Small intestine (tissue), 7 donors: ENCODE data around the gene RANBP10. TPM values are rescaled to one million over a fixed set of nuclear protein-coding genes. Genes with fewer than 3 reads are reported as not detected.
A peak's percentile ranks its signal among the peaks of the same experiment; 100 is the strongest.
"Not testable (repeated sequence)": the region's sequence is repeated elsewhere in the genome, so short reads cannot be mapped to it uniquely, and the experiment has no call there.

ENCODE experiments used
- DNase-seq, 2 donors: peaks; one replicate each; pipeline versions ENCODE4 v3.0.0 to v3.0.0-alpha.2; 2013
- FAIRE-seq: peaks from 2 replicates; lab custom pipeline; 2012; peaks lifted over from hg19 to GRCh38; lab: Jason Lieb, UNC
- H3K27ac ChIP-seq, 3 donors: one replicate each; pipeline ENCODE4 v1.5.1; 2013; ENCODE audit warnings: low read length in 2 of 3, mild to moderate bottlenecking in 2 of 3, control low read depth in 1 of 3, inconsistent platforms in 1 of 3, low read depth in 1 of 3, moderate library complexity in 1 of 3
- H3K27me3 ChIP-seq, 3 donors: one replicate each; pipeline ENCODE4 v1.6.1; 2013; ENCODE audit warnings: low read length in 3 of 3, inconsistent platforms in 1 of 3; ENCODE audit not compliant: control insufficient read depth in 3 of 3, insufficient read depth in 3 of 3
- H3K36me3 ChIP-seq, 3 donors: one replicate each; pipeline ENCODE4 v1.6.1; 2013; ENCODE audit warnings: low read length in 3 of 3, inconsistent platforms in 1 of 3, low read depth in 1 of 3, mild to moderate bottlenecking in 1 of 3, moderate library complexity in 1 of 3; ENCODE audit not compliant: control insufficient read depth in 3 of 3, insufficient read depth in 2 of 3
- H3K4me1 ChIP-seq, 3 donors: one replicate each; pipeline ENCODE4 v1.6.1; 2013; ENCODE audit warnings: low read length in 2 of 3, inconsistent platforms in 1 of 3, low read depth in 1 of 3, mild to moderate bottlenecking in 1 of 3, moderate library complexity in 1 of 3; ENCODE audit not compliant: control insufficient read depth in 3 of 3, insufficient read depth in 2 of 3
- H3K4me3 ChIP-seq, 3 donors: one replicate each; pipeline ENCODE4 v1.5.1; 2013; ENCODE audit warnings: low read length in 3 of 3, control low read depth in 1 of 3, inconsistent platforms in 1 of 3, low read depth in 1 of 3, mild to moderate bottlenecking in 1 of 3, moderate library complexity in 1 of 3
- H3K9me3 ChIP-seq, 2 donors: one replicate each; pipeline ENCODE4 v1.6.1; 2013; ENCODE audit warnings: low read depth in 1 of 2, low read length in 1 of 2; ENCODE audit not compliant: control insufficient read depth in 2 of 2, insufficient read depth in 1 of 2
- WGBS, 3 donors: extraction: QIAGEN DNeasy Blood & Tissue Kit; methylation state at CpG; one replicate each; pipeline ENCODE4 v1.1.7; 2013; 5-methylcytosine and 5-hydroxymethylcytosine counted together
- polyA plus RNA-seq, 4 donors: library from polyadenylated mRNA; stranded (reverse) in 3 of 4; unstranded in 1 of 4; fragments of 200-250 nt in 3 of 4; fragments of 120-200 nt in 1 of 4; gene quantifications; one replicate each; pipeline versions ENCODE4 v1.2.1 to v1.2.3, GENCODE V29; 2013
- donor health status: healthy with polysubstance abuse.
- donor health status: control.
- donor health status: control.
- donor health status: Bipolar disorder and iron deficiency.
- donor health status: healthy.

RANBP10 gene
- polyA plus RNA-seq, 4 donors, result 5.9 to 21.8 (median 10.1) TPM

DNA sequence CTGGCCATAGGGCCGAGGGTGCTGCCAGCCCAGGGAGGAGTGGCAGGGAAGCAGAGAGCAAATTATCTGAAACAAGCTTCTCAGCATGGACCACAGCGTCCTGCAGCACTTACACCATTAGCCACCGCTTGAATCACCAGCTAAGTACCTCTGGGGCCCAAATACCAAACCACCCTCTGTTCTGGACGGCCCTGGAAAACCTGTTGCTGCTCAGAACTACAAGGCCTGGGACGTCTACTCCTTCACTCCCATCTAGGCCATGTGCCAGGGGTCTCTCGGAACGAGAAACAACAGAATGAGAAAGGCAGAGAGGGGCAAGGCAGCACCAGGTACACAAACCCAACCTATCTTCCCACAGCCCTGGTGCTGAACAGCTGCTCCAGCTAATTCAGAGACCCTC, 47.4 kb downstream of the RANBP10 start:
- Histone ChIP-seq H3K27ac (no peak overlapping the region), H3K4me3 (no peak overlapping the region), H3K27me3 (no peaks in the 10 kb centered on the region), H3K36me3 (peaks cover 0 to 76% (median 6%) of the 10 kb centered on the region in 3 donors), H3K9me3 (no peaks in the 10 kb centered on the region), H3K4me1 (no peaks in the 10 kb centered on the region)
- DNase-seq, result no peak
- no peak for FAIRE-seq
- 91 to 92% (median 92%) methylated on average over 7 of the region's 7 CpGs for WGBS, 3 donors

DNA sequence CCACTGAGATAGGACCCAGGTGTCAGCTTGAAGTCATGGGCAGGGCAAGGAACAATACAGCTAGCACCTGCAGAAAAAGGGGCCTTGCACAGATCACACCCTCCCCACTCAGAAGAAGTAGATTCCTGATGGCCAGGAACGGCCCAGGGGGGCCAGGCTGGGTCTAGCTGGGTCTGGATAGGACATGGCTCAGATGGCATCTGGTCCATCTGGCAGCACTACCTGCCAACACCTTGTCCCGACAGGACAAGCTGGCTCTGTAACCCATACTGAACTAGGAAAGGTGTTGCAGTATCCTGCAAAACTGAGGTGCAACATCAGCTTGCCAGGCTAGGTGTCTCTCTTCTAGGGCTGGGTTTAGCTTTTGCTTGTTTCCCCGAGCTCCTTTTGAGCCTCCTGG, 48.4 kb downstream of the RANBP10 start:
- H3K9me3 ChIP-seq, result no peaks in the 10 kb centered on the region
- no peak overlapping the region for H3K4me3 ChIP-seq
- FAIRE-seq (no peak), DNase-seq (no peak)
- no peak overlapping the region for H3K27ac ChIP-seq
- 91 to 95% (median 94%) methylated on average over 3 of the region's 3 CpGs for WGBS, 3 donors
- H3K36me3 ChIP-seq, result peaks cover 0 to 76% (median 6%) of the 10 kb centered on the region in 3 donors
- H3K27me3 ChIP-seq, result no peaks in the 10 kb centered on the region
- no peaks in the 10 kb centered on the region for H3K4me1 ChIP-seq

DNA sequence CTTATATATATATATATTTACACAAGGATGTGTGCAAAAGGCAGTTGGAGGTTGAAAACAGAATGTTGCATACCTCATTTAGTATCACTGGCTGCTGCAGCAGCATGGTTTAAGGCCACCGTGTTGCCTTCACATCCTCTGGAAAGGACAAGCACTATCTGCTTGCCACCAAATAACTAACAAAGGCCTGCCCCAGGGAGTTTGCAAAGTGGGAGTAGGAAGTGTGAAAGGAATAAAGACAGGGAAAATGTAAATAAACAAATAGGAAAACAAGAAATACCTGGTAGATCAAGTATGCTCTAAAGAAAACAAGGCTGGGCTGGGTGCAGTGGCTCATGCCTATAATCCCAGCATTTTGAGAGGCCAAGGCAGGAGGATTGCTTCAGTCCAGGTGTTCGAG, 53.7 kb downstream of the RANBP10 start:
- Histone ChIP-seq H3K36me3 (peaks cover 0 to 65% (median 4%) of the 10 kb centered on the region in 3 donors), H3K27ac (no peak overlapping the region), H3K4me3 (no peak overlapping the region), H3K9me3 (no peaks in the 10 kb centered on the region), H3K27me3 (no peaks in the 10 kb centered on the region), H3K4me1 (no peaks in the 10 kb centered on the region)
- DNase-seq (no peak), FAIRE-seq (no peak)
- 84 to 92% (median 89%) methylated on average over 2 of the region's 2 CpGs for WGBS, 3 donors

DNA sequence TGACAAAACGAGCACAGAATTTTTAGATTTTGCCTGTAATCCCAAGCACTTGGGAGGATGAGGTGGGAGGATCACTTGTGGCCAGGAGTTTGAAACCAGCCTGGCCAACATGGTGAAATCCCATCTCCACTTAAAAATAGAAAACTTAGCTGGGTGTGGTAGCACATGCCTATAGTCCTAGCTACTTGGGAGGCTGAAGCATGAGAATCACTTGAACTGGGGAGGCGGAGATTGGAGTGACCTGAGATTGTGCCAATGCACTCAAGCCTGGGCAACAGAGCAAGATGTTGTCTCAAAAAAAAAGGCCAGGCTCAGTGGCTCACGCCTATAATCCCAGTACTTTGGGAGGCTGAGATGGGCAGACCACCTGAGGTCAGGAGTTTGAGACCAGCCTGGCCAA, 55.0 kb downstream of the RANBP10 start:
- H3K4me3 ChIP-seq, DNase-seq, H3K4me1 ChIP-seq, H3K27ac ChIP-seq, FAIRE-seq, H3K9me3 ChIP-seq, H3K27me3 ChIP-seq: not testable (repeated sequence)
- H3K36me3 ChIP-seq, result peaks cover 0 to 55% (median 0%) of the 10 kb centered on the region in 3 donors
- 96 to 97% (median 97%) methylated on average over 3 of the region's 3 CpGs for WGBS, 3 donors

DNA sequence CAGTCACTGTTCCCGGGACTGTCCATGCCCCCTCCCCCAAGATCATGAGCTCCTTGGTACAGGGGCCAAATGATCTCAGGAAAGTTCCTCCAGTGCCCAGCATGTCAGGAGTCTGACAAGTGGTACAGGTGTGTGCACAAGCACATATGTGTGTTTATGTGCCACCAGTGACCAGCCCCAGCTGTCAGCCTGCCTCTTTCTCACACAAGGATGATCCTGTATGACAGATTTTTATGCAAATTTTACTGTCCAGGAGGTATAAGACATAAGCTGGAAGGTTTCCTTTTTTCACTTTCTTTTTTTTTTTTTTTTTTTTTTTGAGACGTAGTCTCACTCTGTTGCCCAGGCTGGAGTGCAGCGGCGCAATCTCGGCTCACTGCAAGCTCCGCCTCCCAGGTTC, 55.9 kb downstream of the RANBP10 start:
- H3K27ac ChIP-seq, result no peak overlapping the region
- H3K4me1 ChIP-seq, result no peaks in the 10 kb centered on the region
- peaks cover 0 to 47% (median 0%) of the 10 kb centered on the region in 3 donors for H3K36me3 ChIP-seq
- no peaks in the 10 kb centered on the region for H3K9me3 ChIP-seq
- WGBS, 3 donors, result 85 to 96% (median 86%) methylated on average over 5 to 6 of the region's 6 CpGs
- FAIRE-seq (no peak), DNase-seq (no peak)
- H3K4me3 ChIP-seq, result no peak overlapping the region
- H3K27me3 ChIP-seq, result no peaks in the 10 kb centered on the region

DNA sequence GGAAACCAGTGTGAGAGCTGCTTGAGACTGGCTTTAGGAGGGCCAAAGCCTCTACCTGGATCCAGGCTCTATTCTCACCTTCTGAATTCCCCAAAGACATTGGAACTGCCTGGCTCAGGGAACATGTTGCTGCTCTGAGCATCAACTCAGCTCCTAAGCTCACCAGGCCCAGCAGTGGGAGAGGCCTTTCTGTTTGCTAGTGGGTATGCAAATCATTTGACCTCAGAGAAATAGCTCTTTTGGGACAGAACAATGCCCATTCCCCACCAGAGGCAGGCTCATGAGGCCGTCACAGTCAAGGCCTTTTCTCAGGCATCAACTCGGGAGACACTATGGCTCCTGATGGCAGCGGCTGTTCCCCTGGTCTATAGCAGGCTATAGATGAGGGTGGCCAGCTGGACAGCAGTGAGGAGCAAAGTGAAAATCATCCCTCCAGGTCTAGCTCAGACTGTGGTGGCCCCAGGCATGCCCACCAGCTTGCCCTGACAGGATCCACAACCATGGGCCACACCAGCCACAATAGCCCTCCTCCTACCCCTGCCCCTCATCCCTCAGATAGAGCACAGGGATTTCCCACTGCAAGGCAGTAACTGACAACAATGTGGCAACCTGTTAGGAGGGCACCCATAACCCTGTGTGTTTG, 56.8 kb downstream of the RANBP10 start:
- peaks cover 0 to 43% (median 0%) of the 10 kb centered on the region in 3 donors for H3K36me3 ChIP-seq
- H3K4me1 ChIP-seq, result no peaks in the 10 kb centered on the region
- no peaks in the 10 kb centered on the region for H3K9me3 ChIP-seq
- no peak overlapping the region for H3K27ac ChIP-seq
- 90 to 96% (median 93%) methylated on average over 3 of the region's 3 CpGs for WGBS, 3 donors
- FAIRE-seq (no peak), DNase-seq (no peak)
- H3K4me3 ChIP-seq, result no peak overlapping the region
- H3K27me3 ChIP-seq, result no peaks in the 10 kb centered on the region

DNA sequence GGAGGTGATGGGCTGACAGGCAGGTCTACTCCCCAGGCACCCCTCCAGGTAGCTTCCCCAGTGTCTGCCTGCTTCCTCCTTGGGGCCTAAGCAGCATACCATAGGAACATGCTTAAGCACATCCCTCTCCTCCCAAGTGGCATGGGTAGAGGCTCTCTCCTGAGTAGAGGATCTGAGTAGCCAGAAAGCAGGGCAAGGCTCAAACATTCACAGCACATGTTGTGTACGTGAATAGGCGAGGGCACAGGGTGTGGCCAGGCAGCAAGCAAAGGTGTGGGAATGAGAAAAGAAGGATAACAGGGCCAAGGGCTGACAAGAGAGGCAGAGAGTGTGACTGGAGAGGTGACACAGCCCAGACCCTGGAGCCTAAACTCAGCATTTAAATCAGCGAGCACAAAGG, 57.5 kb downstream of the RANBP10 start:
- Histone ChIP-seq H3K4me1 (no peaks in the 10 kb centered on the region), H3K36me3 (peaks cover 0 to 44% (median 0%) of the 10 kb centered on the region in 3 donors), H3K9me3 (no peaks in the 10 kb centered on the region), H3K27ac (no peak overlapping the region), H3K27me3 (no peaks in the 10 kb centered on the region), H3K4me3 (no peak overlapping the region)
- FAIRE-seq (no peak), DNase-seq (peak in 1 of 2 donors; percentile 19)
- WGBS, 3 donors, result 49 to 93% (median 84%) methylated on average over 3 of the region's 3 CpGs

DNA sequence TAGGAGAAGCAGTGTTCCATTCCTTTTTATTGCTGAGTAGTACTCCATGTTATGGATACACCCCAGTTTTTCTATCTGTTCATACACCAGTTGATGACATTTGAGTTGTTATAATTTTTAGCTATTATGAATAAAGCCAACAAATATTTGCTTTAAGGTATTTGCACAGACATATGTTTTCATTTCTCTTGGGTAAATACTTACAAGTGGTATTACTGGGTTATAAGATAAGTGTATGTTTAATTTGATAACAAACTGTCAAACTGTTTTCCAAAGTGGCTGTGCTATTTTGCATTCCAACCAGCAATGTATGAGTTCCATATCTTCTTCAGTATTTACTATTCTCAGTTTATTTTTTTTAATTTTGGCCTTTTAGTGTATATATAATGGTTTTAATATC, 59.5 kb downstream of the RANBP10 start:
- Histone ChIP-seq H3K36me3 (peaks cover 0 to 48% (median 2%) of the 10 kb centered on the region in 3 donors), H3K9me3 (no peaks in the 10 kb centered on the region), H3K27me3 (no peaks in the 10 kb centered on the region), H3K4me3 (no peak overlapping the region), H3K27ac (no peak overlapping the region), H3K4me1 (no peaks in the 10 kb centered on the region)
- DNase-seq (no peak), FAIRE-seq (no peak)

DNA sequence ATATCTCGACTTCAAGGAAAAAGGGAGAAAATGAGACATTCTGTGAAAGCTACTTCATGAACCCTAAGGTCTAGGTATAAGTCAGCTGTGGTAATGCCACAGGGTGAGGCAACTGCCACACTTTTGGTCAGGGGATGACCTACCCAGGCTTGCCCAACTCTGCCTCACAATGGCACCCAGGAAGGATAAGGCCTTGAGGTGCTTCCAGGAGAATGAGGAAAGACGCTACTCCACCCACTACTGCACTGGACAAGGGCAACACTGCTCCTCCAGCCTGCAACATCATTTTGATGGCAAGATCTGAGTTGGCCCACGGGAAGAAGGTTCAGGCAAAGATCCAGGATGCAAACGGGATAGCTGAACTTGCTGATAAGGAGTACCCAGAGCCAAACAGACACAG, 65.2 kb downstream of the RANBP10 start:
- 70 to 91% (median 90%) methylated on average over 4 of the region's 4 CpGs for WGBS, 3 donors
- Histone ChIP-seq H3K4me3 (no peak overlapping the region), H3K27me3 (no peaks in the 10 kb centered on the region), H3K4me1 (no peaks in the 10 kb centered on the region), H3K9me3 (no peaks in the 10 kb centered on the region), H3K27ac (no peak overlapping the region), H3K36me3 (peaks cover 0 to 65% (median 2%) of the 10 kb centered on the region in 3 donors)
- FAIRE-seq, result no peak
- no peak for DNase-seq
